Sigmoid colon (tissue), 4 donors: ENCODE results near the gene ACTN4.

Experiments
- EP300 ChIP-seq, 4 donors: sonication (generic); formaldehyde crosslinking; IDR thresholded peaks; one replicate each; pipeline ENCODE4 v1.6.1; 2017; ENCODE audit warnings: antibody characterized with exemption in 4 of 4
- POLR2AphosphoS5 ChIP-seq, 4 donors: sonication (generic); formaldehyde crosslinking; IDR thresholded peaks; one replicate each; pipeline ENCODE4 v1.6.1; 2017; ENCODE audit warnings: antibody characterized with exemption in 4 of 4
- TF ChIP-seq, protein P1 (sequence below), 4 experiments: fragments of 450-650 bp in 3 of 4; fragments of 200-600 bp in 1 of 4; IDR thresholded peaks; one replicate each; pipeline ENCODE4 v1.5.1; 2016 to 2019; ENCODE audit warnings: antibody characterized with exemption in 4 of 4, mild to moderate bottlenecking in 3 of 4, moderate library complexity in 2 of 4

DNA sequence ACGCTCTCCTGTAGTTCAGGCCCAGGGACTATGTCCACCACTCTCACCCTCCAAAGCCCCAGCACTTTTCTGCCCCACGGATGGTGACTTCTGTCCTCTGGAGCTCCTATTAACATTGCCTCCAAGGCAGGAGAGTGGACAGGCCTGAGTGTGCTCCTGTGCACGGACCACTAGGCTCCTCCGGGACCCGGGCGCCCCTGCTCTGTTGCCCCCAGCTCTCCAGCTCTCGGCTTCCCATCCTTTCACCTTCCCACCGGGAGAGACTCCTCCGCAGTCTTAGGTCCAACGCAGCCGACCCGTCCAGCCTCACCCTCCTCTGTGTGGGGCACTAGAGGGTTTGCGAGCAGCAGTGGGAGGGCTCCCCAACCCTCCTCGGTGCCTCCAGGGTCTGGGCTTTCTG, 66.4 kb downstream of the ACTN4 start:
- TF ChIP-seq EP300 (IDR thresholded peaks at IDR 0.05) (no peak), POLR2AphosphoS5 (IDR thresholded peaks at IDR 0.05) (no peak)
- TF ChIP-seq, protein P1, sequence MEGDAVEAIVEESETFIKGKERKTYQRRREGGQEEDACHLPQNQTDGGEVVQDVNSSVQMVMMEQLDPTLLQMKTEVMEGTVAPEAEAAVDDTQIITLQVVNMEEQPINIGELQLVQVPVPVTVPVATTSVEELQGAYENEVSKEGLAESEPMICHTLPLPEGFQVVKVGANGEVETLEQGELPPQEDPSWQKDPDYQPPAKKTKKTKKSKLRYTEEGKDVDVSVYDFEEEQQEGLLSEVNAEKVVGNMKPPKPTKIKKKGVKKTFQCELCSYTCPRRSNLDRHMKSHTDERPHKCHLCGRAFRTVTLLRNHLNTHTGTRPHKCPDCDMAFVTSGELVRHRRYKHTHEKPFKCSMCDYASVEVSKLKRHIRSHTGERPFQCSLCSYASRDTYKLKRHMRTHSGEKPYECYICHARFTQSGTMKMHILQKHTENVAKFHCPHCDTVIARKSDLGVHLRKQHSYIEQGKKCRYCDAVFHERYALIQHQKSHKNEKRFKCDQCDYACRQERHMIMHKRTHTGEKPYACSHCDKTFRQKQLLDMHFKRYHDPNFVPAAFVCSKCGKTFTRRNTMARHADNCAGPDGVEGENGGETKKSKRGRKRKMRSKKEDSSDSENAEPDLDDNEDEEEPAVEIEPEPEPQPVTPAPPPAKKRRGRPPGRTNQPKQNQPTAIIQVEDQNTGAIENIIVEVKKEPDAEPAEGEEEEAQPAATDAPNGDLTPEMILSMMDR (IDR thresholded peaks at IDR 0.05): no peak
